OCI-LY1 (cell line): ENCODE measurements around the gene JPT1.

Source experiments
- H2AFZ ChIP-seq: fragments of 200-600 bp; sonication (generic), shearing (Covaris generic); 2 replicates; pipeline ENCODE4 v1.6.0; 2014; ENCODE audit warnings: antibody characterized with exemption, mild to moderate bottlenecking, low read length
- H3F3A ChIP-seq: fragments of 200-600 bp; sonication (generic), shearing (Covaris generic); 2 replicates; pipeline ENCODE4 v1.6.0; 2014; ENCODE audit warnings: mild to moderate bottlenecking, antibody characterized with exemption, low read length, moderate library complexity; ENCODE audit not compliant: insufficient read depth
- H3K27ac ChIP-seq: fragments of 200-600 bp; sonication (generic); 2 replicates; pipeline ENCODE4 v1.5.1; 2014; ENCODE audit warnings: low read length, mixed run types, mild to moderate bottlenecking, low read depth; ENCODE audit not compliant: poor library complexity, severe bottlenecking
- H3K27me3 ChIP-seq: fragments of 200-600 bp; sonication (generic); 2 replicates; pipeline ENCODE4 v1.6.0; 2014; ENCODE audit warnings: antibody characterized with exemption, mild to moderate bottlenecking, low read length, moderate library complexity; ENCODE audit not compliant: insufficient read depth
- H3K36me3 ChIP-seq: fragments of 200-600 bp; sonication (generic); 2 replicates; pipeline ENCODE4 v1.6.1; 2014; ENCODE audit warnings: mild to moderate bottlenecking, antibody characterized with exemption, low read length, moderate library complexity, mixed read lengths; ENCODE audit not compliant: insufficient read depth
- H3K4me1 ChIP-seq: fragments of 200-600 bp; sonication (generic); 2 replicates; pipeline ENCODE4 v1.5.1; 2014; ENCODE audit warnings: mild to moderate bottlenecking, low read length, moderate library complexity; ENCODE audit not compliant: insufficient read depth, severe bottlenecking
- H3K4me2 ChIP-seq: fragments of 200-600 bp; sonication (generic), shearing (Covaris generic); 2 replicates; pipeline ENCODE4 v1.6.1; 2014; ENCODE audit warnings: low read length
- H3K4me3 ChIP-seq: fragments of 200-600 bp; sonication (generic); 2 replicates; pipeline ENCODE4 v1.5.1; 2014; ENCODE audit warnings: low read length, low read depth, mild to moderate bottlenecking, mixed read lengths; ENCODE audit not compliant: poor library complexity, severe bottlenecking
- H3K79me2 ChIP-seq: fragments of 200-600 bp; shearing (Covaris generic); 2 replicates; pipeline ENCODE4 v1.6.1; 2016; ENCODE audit warnings: mixed run types, low read length, mixed read lengths; ENCODE audit not compliant: insufficient read depth
- H3K9ac ChIP-seq: fragments of 200-600 bp; sonication (generic), shearing (Covaris generic); 2 replicates; pipeline ENCODE4 v1.6.1; 2014; ENCODE audit warnings: mild to moderate bottlenecking, low read length, mixed read lengths
- H3K9me2 ChIP-seq: fragments of 200-600 bp; sonication (generic), shearing (Covaris generic); 2 replicates; pipeline ENCODE4 v1.6.1; 2014; ENCODE audit warnings: low read depth, mild to moderate bottlenecking, low read length, mixed read lengths
- H3K9me3 ChIP-seq: fragments of 200-600 bp; shearing (Covaris generic); 2 replicates; pipeline ENCODE4 v1.6.1; 2014; ENCODE audit warnings: low read length, mixed read lengths
- H4K20me1 ChIP-seq: fragments of 200-600 bp; sonication (generic), shearing (Covaris generic); 2 replicates; pipeline ENCODE4 v1.6.0; 2016; ENCODE audit warnings: mild to moderate bottlenecking, low read length; ENCODE audit not compliant: insufficient read depth
- CTCF ChIP-seq: fragments of 200-600 bp; sonication (generic), shearing (Covaris generic); IDR thresholded peaks from 2 replicates; pipeline ENCODE4 v1.5.1; 2017; ENCODE audit warnings: mild to moderate bottlenecking, antibody characterized with exemption, low read length, moderate library complexity, mixed read lengths
- EZH2 ChIP-seq: fragments of 200-600 bp; sonication (generic), shearing (Covaris generic); IDR thresholded peaks from 2 replicates; pipeline ENCODE4 v1.8.0; 2017; ENCODE audit warnings: borderline replicate concordance, mixed run types, mild to moderate bottlenecking, antibody characterized with exemption, low read length, moderate library complexity, mixed read lengths

JPT1 gene

GRCh38 chr17:75124819-75125162 is 29.5 kb downstream of the JPT1 start:
- Histone ChIP-seq H3K9ac (no peak overlapping the region), H3K4me3 (no peak overlapping the region), H2AFZ (no peak overlapping the region), H3K36me3 (peaks cover 21% of the 10 kb centered on the region), H3K27me3 (no peaks in the 10 kb centered on the region), H3K9me3 (no peaks in the 10 kb centered on the region), H3K4me1 (peaks cover 22% of the 10 kb centered on the region), H3K79me2 (no peaks in the 10 kb centered on the region), H3K9me2 (no peaks in the 10 kb centered on the region), H3K4me2 (no peak overlapping the region), H3F3A (no peaks in the 10 kb centered on the region), H4K20me1 (no peaks in the 10 kb centered on the region), H3K27ac (no peak overlapping the region)
- TF ChIP-seq CTCF (no peak), EZH2 (no peak)

GRCh38 chr17:75124041-75124818 is 30.1 kb downstream of the JPT1 start:
- Histone ChIP-seq H4K20me1 (no peaks in the 10 kb centered on the region), H3K4me2 (no peak overlapping the region), H3K4me1 (peaks cover 22% of the 10 kb centered on the region), H3K27ac (no peak overlapping the region), H3F3A (no peaks in the 10 kb centered on the region), H3K9me2 (no peaks in the 10 kb centered on the region), H2AFZ (no peak overlapping the region), H3K9me3 (no peaks in the 10 kb centered on the region), H3K79me2 (no peaks in the 10 kb centered on the region), H3K9ac (no peak overlapping the region), H3K36me3 (peaks cover 15% of the 10 kb centered on the region), H3K4me3 (no peak overlapping the region), H3K27me3 (no peaks in the 10 kb centered on the region)
- no peak for TF ChIP-seq CTCF
- TF ChIP-seq EZH2, result no peak

GRCh38 chr17:75118307-75118706 is 36.0 kb downstream of the JPT1 start:
- Histone ChIP-seq H3K9me2 (no peaks in the 10 kb centered on the region), H3K4me2 (no peak overlapping the region), H3K9me3 (no peaks in the 10 kb centered on the region), H3K27me3 (no peaks in the 10 kb centered on the region), H3F3A (no peaks in the 10 kb centered on the region), H3K27ac (no peak overlapping the region), H4K20me1 (no peaks in the 10 kb centered on the region), H3K4me1 (peaks cover 15% of the 10 kb centered on the region), H3K4me3 (no peak overlapping the region), H3K79me2 (no peaks in the 10 kb centered on the region), H3K36me3 (peaks cover 27% of the 10 kb centered on the region), H2AFZ (no peak overlapping the region), H3K9ac (no peak overlapping the region)
- TF ChIP-seq EZH2 (no peak), CTCF (no peak)
